Stimulated activated CD4-positive, alpha-beta T cell treated with anti-CD3 and anti-CD28 coated beads, Interleukin-4, amount 100 ng/mL, for 24 hours (primary cell): ENCODE results near the gene CUX1.

Experiments used
- DNase-seq: peaks from one replicate; pipeline ENCODE4 v3.0.0-alpha.2; 2020

The CUX1 gene

GRCh38 chr7:101898106-101898505 lies 80.7 kb downstream of the CUX1 start:
- DNase-seq, result no peak

GRCh38 chr7:101899616-101900015 lies 82.2 kb downstream of the CUX1 start:
- DNase-seq, result no peak

GRCh38 chr7:101900103-101900502 lies 82.7 kb downstream of the CUX1 start:
- no peak for DNase-seq

- no peak for DNase-seq
Observed at GRCh38 chr7:101901661-101902491, 84.5 kb downstream of the CUX1 start.

- no peak for DNase-seq
Observed at GRCh38 chr7:101902680-101903514, 85.5 kb downstream of the CUX1 start.

GRCh38 chr7:101903515-101903868 lies 86.1 kb downstream of the CUX1 start:
- DNase-seq, result no peak

- DNase-seq, result no peak
Observed at GRCh38 chr7:101904019-101904418, 86.6 kb downstream of the CUX1 start.

GRCh38 chr7:101905203-101905865 lies 87.9 kb downstream of the CUX1 start:
- no peak for DNase-seq

- no peak for DNase-seq
Observed at GRCh38 chr7:101906291-101907240, 89.1 kb downstream of the CUX1 start.

- no peak for DNase-seq
Observed at GRCh38 chr7:101910991-101911799, 93.8 kb downstream of the CUX1 start.

GRCh38 chr7:101911800-101912715 lies 94.6 kb downstream of the CUX1 start:
- no peak for DNase-seq

- no peak for DNase-seq
Observed at GRCh38 chr7:101912716-101913110, 95.3 kb downstream of the CUX1 start.

GRCh38 chr7:101913247-101913721 lies 95.9 kb downstream of the CUX1 start:
- no peak for DNase-seq

GRCh38 chr7:101913851-101914250 lies 96.4 kb downstream of the CUX1 start:
- DNase-seq, result no peak

GRCh38 chr7:101915000-101915399 lies 97.6 kb downstream of the CUX1 start:
- no peak for DNase-seq

- DNase-seq, result no peak
Observed at GRCh38 chr7:101916041-101916800, 98.8 kb downstream of the CUX1 start.

- no peak for DNase-seq
Observed at GRCh38 chr7:101916876-101917275, 99.5 kb downstream of the CUX1 start.

- DNase-seq, result no peak
Observed at GRCh38 chr7:101917566-101917965, 100.1 kb downstream of the CUX1 start.

GRCh38 chr7:101918426-101918825 lies 101.0 kb downstream of the CUX1 start:
- no peak for DNase-seq
